Adrenal gland (tissue), 12 donors: ENCODE results near the gene TFAP2E. TPM values are rescaled to one million over a fixed set of nuclear protein-coding genes. Genes with fewer than 3 reads are reported as not detected.

Experiments used
- DNase-seq, 7 donors: peaks; one replicate each; pipeline ENCODE4 v3.0.0-alpha.2; 2019 to 2020
- H3K27ac ChIP-seq, 5 donors: fragments of 200-600 bp; sonication (generic) in 4 of 5; 1 replicate in 3 of 5; 2 replicates in 2 of 5; pipeline versions ENCODE4 v1.5.1 to v1.8.0; 2016 to 2020; ENCODE audit warnings: mild to moderate bottlenecking in 1 of 5
- H3K27me3 ChIP-seq: fragments of 200-600 bp; 2 replicates; pipeline ENCODE4 v1.8.0; 2021
- H3K36me3 ChIP-seq, 2 donors: fragments of 200-600 bp; replicated peaks in 1 of 2; 1 replicate in 1 of 2; 2 replicates in 1 of 2; pipeline versions ENCODE4 v1.5.1 to v1.8.0; 2018 to 2022
- H3K4me1 ChIP-seq, 2 donors: fragments of 200-600 bp; replicated peaks in 1 of 2; 1 replicate in 1 of 2; 2 replicates in 1 of 2; pipeline versions ENCODE4 v1.5.1 to v1.8.0; 2018 to 2021
- H3K4me3 ChIP-seq, 4 donors: fragments of 200-600 bp; sonication (generic) in 3 of 4; one replicate each; pipeline ENCODE4 v1.5.1; 2016 to 2018
- H3K9me3 ChIP-seq, 3 donors: fragments of 200-600 bp; sonication (generic) in 1 of 3; replicated peaks in 1 of 3; 1 replicate in 2 of 3; 2 replicates in 1 of 3; pipeline versions ENCODE4 v1.5.1 to v1.8.0; 2016 to 2021
- CTCF ChIP-seq, 6 experiments: fragments of 450-650 bp in 4 of 6; fragments of 200-600 bp in 2 of 6; sonication (generic) in 1 of 6; IDR thresholded peaks; 1 replicate in 5 of 6; 2 replicates in 1 of 6; pipeline versions ENCODE4 v1.5.1 to v1.8.0; 2016 to 2021; ENCODE audit warnings: antibody characterized with exemption in 6 of 6, mild to moderate bottlenecking in 2 of 6, moderate library complexity in 1 of 6
- POLR2A ChIP-seq, 2 donors: fragments of 450-650 bp; IDR thresholded peaks; one replicate each; pipeline ENCODE4 v1.6.1; 2017; ENCODE audit warnings: antibody characterized with exemption in 2 of 2, mild to moderate bottlenecking in 2 of 2, moderate library complexity in 1 of 2
- WGBS, 4 donors: extraction: QIAGEN DNeasy Blood & Tissue Kit in 2 of 4; methylation state at CpG; one replicate each; pipeline versions ENCODE4 v1.1.5 to v1.1.7; 2013 to 2017; 5-methylcytosine and 5-hydroxymethylcytosine counted together
- intact Hi-C, 2 donors: fragments of 100-400 bp; cut with DNase I; formaldehyde crosslinking; loops; one replicate each; pipeline versions ENCODE4 v1.14.1 to v1.15.0; 2022 to 2023
- polyA plus RNA-seq, 3 donors: library from polyadenylated mRNA; stranded (reverse); fragments of 200-250 nt in 2 of 3; fragments of 350-450 nt in 1 of 3; fragmentation: Illumina TruSeq in 1 of 3; extraction: RNeasy Lipid Tissue Mini Kit (QIAGEN cat#74804) in 1 of 3; gene quantifications; one replicate each; pipeline ENCODE4 v1.2.3, GENCODE V29; 2013 to 2014
- total RNA-seq, 9 donors: library from RNA; depleted of rRNA in 4 of 9; stranded (reverse); fragments of >200 nt in 4 of 9; fragments of 120-200 nt in 1 of 9; fragmentation: NEBNext Ultra II Directional in 1 of 9; extraction: Animal tissue kit (Norgen Biotek cat#: 25700) in 1 of 9; gene quantifications; one replicate each; pipeline versions ENCODE4 v1.1.0 to v1.2.4, GENCODE V29; 2013 to 2023
- donor health status: healthy with polysubstance abuse.
- donor health status: Bipolar disorder and iron deficiency.
- donor health status: DM: yes; HTN: yes; CAD: no.
- donor health status: DM: no; HTN: no; CAD: no.
- donor health status: DM: no; HTN: no; CAD: no.
- donor health status: DM: yes; HTN: yes; CAD: no.

Gene TFAP2E
- total and polyA plus RNA-seq, 12 donors, result 0.21 to 2.1 (median 0.53) TPM; not detected in 4

- DNase-seq, result no peak
- Histone ChIP-seq H3K4me3 (no peak overlapping the region), H3K27me3 (no peaks in the 10 kb centered on the region), H3K27ac (no peak overlapping the region), H3K9me3 (no peaks in the 10 kb centered on the region), H3K36me3 (peaks cover 0 to 28% of the 10 kb centered on the region in 2 donors), H3K4me1 (no peaks in the 10 kb centered on the region)
- intact Hi-C loops, result no loop called here
- 92 to 98% (median 97%) methylated on average over 7 of the region's 7 CpGs for WGBS, 4 donors
- TF ChIP-seq CTCF (IDR thresholded peaks at IDR 0.05) (no peak), POLR2A (IDR thresholded peaks at IDR 0.05) (no peak)
These were observed 38.5 kb downstream of the TFAP2E start for GRCh38 chr1:35611655-35612054.

GRCh38 chr1:35615440-35615839, 42.3 kb downstream of the TFAP2E start:
- WGBS, 4 donors, result 84 to 87% (median 85%) methylated on average over 8 of the region's 8 CpGs
- H3K27ac ChIP-seq, result no peak overlapping the region

GRCh38 chr1:35619237-35620121, 46.4 kb downstream of the TFAP2E start:
- intact Hi-C loops, result no loop called here
- Histone ChIP-seq H3K36me3 (peaks cover 0 to 23% of the 10 kb centered on the region in 2 donors), H3K27ac (no peak overlapping the region), H3K9me3 (no peaks in the 10 kb centered on the region), H3K27me3 (no peaks in the 10 kb centered on the region), H3K4me3 (no peak overlapping the region), H3K4me1 (peaks cover 0 to 4% of the 10 kb centered on the region in 2 donors)
- no peak for TF ChIP-seq POLR2A (IDR thresholded peaks at IDR 0.05)
- no peak for TF ChIP-seq CTCF (IDR thresholded peaks at IDR 0.05)
- no peak for DNase-seq
- 85 to 88% (median 86%) methylated on average over 6 of the region's 6 CpGs for WGBS, 4 donors

More at GRCh38 chr1:35615440-35615839, 42.3 kb downstream of the TFAP2E start:
- Histone ChIP-seq H3K27me3 (no peaks in the 10 kb centered on the region), H3K4me3 (no peak overlapping the region), H3K4me1 (no peaks in the 10 kb centered on the region), H3K9me3 (no peaks in the 10 kb centered on the region), H3K36me3 (peaks cover 0 to 7% of the 10 kb centered on the region in 2 donors)
- no peak for DNase-seq
- intact Hi-C loops, result no loop called here
- no peak for TF ChIP-seq POLR2A (IDR thresholded peaks at IDR 0.05)
- no peak for TF ChIP-seq CTCF (IDR thresholded peaks at IDR 0.05)

GRCh38 chr1:35622510-35623178, 49.5 kb downstream of the TFAP2E start:
- H3K27ac ChIP-seq, result no peak overlapping the region
- no peaks in the 10 kb centered on the region for H3K27me3 ChIP-seq
- DNase-seq, result no peak
- H3K9me3 ChIP-seq, result no peaks in the 10 kb centered on the region
- H3K36me3 ChIP-seq, result peaks cover 0 to 34% of the 10 kb centered on the region in 2 donors
- intact Hi-C loops, result no loop called here
- H3K4me1 ChIP-seq, result peaks cover 0 to 4% of the 10 kb centered on the region in 2 donors
- WGBS, 4 donors, result 84 to 94% (median 92%) methylated on average over 4 of the region's 4 CpGs
- no peak for TF ChIP-seq CTCF (IDR thresholded peaks at IDR 0.05)
- no peak for TF ChIP-seq POLR2A (IDR thresholded peaks at IDR 0.05)
- H3K4me3 ChIP-seq, result no peak overlapping the region
